ENCODE results near the gene TOMM20.

Gene TOMM20

DNA sequence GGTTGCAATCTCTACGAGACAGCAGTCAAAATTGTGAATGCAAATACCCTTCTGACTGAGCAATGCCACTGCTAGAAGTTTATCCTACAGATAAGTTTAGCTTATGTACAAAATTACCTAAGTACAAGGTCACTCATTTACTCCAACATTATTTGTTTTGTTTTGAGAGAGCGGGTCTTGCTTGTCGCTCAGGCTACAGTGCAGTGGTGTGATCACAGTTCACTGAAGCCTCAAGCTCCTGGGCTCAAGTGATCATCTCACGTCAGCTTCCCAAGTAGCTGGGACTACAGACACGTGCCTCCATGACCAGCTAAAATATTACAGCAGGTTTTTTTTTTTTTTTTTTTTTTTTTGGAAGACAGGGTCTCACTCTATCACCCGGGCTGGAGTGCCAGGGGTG, 17.0 kb upstream of the TOMM20 start:
- H2AFZ ChIP-seq (ENCODE audit: low read depth, low read length): no peak overlapping the region
- H3K27me3 ChIP-seq (ENCODE audit: low read depth, low read length): no peaks in the 10 kb centered on the region
- no peak overlapping the region for H3K4me2 ChIP-seq (ENCODE audit: low read length)
- H3K9me3 ChIP-seq (ENCODE audit: insufficient read depth, low read length): no peaks in the 10 kb centered on the region
- H3K4me3 ChIP-seq (ENCODE audit: low read length): no peak overlapping the region
- H4K20me1 ChIP-seq (ENCODE audit: insufficient read depth, low read length): 0 out of 2 replicates have a peak, but pooled peaks cover 3% of the 10 kb centered on the region
- peaks cover 57% of the 10 kb centered on the region for H3K36me3 ChIP-seq (replicated peaks; ENCODE audit: low read depth, low read length)
- H3K79me2 ChIP-seq (ENCODE audit: low read length): no peaks in the 10 kb centered on the region
- H3K9ac ChIP-seq (ENCODE audit: low read length): no peak overlapping the region
- H3K4me1 ChIP-seq (ENCODE audit: low read length): no peaks in the 10 kb centered on the region; the same call in 1 of the 2 replicates
- TF ChIP-seq EZH2phosphoT487 (IDR thresholded peaks at IDR 0.05; ENCODE audit: low read depth): no peak
- TF ChIP-seq CTCF (IDR thresholded peaks at IDR 0.05; ENCODE audit: low read depth, low read length): no peak
- no peak overlapping the region for H3K27ac ChIP-seq (ENCODE audit: low read length)

DNA sequence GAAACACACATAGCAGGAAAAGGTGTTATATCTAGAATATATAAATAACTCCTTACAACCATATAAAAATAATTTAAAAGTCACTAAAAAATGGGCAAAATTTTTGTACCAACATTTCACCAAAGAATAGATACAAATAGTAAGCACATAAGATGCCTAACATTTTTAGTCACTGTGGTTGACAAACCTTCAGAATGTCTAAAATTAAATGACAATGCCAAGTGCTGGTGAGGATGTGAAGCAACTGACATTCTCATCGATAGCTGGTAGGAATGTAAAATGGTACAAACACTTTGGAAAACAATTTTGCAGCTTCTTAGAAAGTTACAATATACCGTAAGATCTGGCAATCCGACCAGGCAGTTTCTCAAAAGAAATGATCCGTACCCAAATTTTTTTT, 14.4 kb upstream of the TOMM20 start:
- H3K79me2 ChIP-seq (ENCODE audit: low read length): 0 out of 2 replicates have a peak, but pooled peaks cover 3% of the 10 kb centered on the region
- H3K36me3 ChIP-seq (replicated peaks; ENCODE audit: low read depth, low read length): peaks cover 60% of the 10 kb centered on the region

DNA sequence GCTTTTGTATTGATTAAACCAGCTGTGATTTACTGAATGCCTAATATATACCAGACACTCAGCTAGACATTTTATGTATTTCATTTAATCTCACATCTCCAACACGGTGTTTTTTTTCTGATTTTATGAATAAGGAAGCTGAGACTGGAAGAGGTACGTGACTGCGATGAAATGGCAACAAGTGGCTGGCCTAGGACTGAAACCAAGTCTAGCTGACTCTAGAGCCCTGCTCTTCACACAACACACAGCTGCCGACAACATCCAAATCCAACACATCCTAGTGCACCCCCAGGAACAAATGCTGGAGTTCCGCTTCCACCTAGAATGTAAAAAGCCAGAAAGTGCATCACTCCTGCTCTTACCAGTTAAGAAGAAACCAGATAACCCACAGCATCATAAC, 10.7 kb upstream of the TOMM20 start:
- peaks cover 62% of the 10 kb centered on the region for H3K36me3 ChIP-seq (replicated peaks; ENCODE audit: low read depth, low read length)
- no peak overlapping the region for H3K9ac ChIP-seq (ENCODE audit: low read length)
- no peaks in the 10 kb centered on the region for H3K27me3 ChIP-seq (ENCODE audit: low read depth, low read length)
- H3K79me2 ChIP-seq (ENCODE audit: low read length): 0 out of 2 replicates have a peak, but pooled peaks cover 3% of the 10 kb centered on the region
- H3K4me1 ChIP-seq (ENCODE audit: low read length): no peaks in the 10 kb centered on the region
- H3K9me3 ChIP-seq (ENCODE audit: insufficient read depth, low read length): no peaks in the 10 kb centered on the region
- no peak overlapping the region for H3K4me3 ChIP-seq (ENCODE audit: low read length)
- no peak overlapping the region for H3K4me2 ChIP-seq (ENCODE audit: low read length)
- H2AFZ ChIP-seq (ENCODE audit: low read depth, low read length): no peak overlapping the region
- no peak overlapping the region for H3K27ac ChIP-seq (ENCODE audit: low read length)
- peaks cover 3% of the 10 kb centered on the region for H4K20me1 ChIP-seq (ENCODE audit: insufficient read depth, low read length)
- TF ChIP-seq CTCF (IDR thresholded peaks at IDR 0.05; ENCODE audit: low read depth, low read length): no peak
- no peak for TF ChIP-seq EZH2phosphoT487 (IDR thresholded peaks at IDR 0.05; ENCODE audit: low read depth)

More for the DNA sequence above, 14.4 kb upstream of the TOMM20 start:
- no peak overlapping the region for H3K4me3 ChIP-seq (ENCODE audit: low read length)
- TF ChIP-seq EZH2phosphoT487 (IDR thresholded peaks at IDR 0.05; ENCODE audit: low read depth) (no peak), CTCF (IDR thresholded peaks at IDR 0.05; ENCODE audit: low read depth, low read length) (no peak)
- H3K27me3 ChIP-seq (ENCODE audit: low read depth, low read length): no peaks in the 10 kb centered on the region
- H3K9me3 ChIP-seq (ENCODE audit: insufficient read depth, low read length): no peaks in the 10 kb centered on the region
- peaks cover 3% of the 10 kb centered on the region; the same call in 1 of the 2 replicates for H4K20me1 ChIP-seq (ENCODE audit: insufficient read depth, low read length)
- no peak overlapping the region for H3K27ac ChIP-seq (ENCODE audit: low read length)
- no peak overlapping the region for H2AFZ ChIP-seq (ENCODE audit: low read depth, low read length)
- H3K9ac ChIP-seq (ENCODE audit: low read length): no peak overlapping the region
- no peak overlapping the region for H3K4me2 ChIP-seq (ENCODE audit: low read length)
- no peaks in the 10 kb centered on the region; the same call in 1 of the 2 replicates for H3K4me1 ChIP-seq (ENCODE audit: low read length)

DNA sequence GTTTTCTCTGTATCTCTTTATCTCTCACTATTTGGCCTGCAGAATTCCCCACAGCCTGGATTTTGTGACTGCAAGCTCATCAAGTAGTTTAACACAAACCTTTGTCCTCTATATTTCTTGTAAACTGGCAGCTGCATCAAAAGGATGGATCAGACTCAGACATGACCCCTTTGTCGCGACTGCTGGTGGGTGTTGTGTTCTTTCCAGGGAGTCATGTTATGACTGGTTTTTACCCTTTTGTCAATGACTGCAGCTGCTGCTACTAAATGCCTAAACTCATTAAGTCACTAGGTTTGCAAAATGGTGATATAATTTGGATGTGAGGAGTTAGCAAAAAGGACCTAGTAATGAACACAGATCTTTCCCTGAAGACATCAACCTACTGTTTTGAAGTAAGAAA, 10.2 kb upstream of the TOMM20 start:
- H4K20me1 ChIP-seq (ENCODE audit: insufficient read depth, low read length): peaks cover 3% of the 10 kb centered on the region
- no peaks in the 10 kb centered on the region for H3K9me3 ChIP-seq (ENCODE audit: insufficient read depth, low read length)
- TF ChIP-seq CTCF (IDR thresholded peaks at IDR 0.05; ENCODE audit: low read depth, low read length) (no peak), EZH2phosphoT487 (IDR thresholded peaks at IDR 0.05; ENCODE audit: low read depth) (no peak)
- no peak overlapping the region for H3K9ac ChIP-seq (ENCODE audit: low read length)
- no peaks in the 10 kb centered on the region for H3K4me1 ChIP-seq (ENCODE audit: low read length)
- H3K36me3 ChIP-seq (replicated peaks; ENCODE audit: low read depth, low read length): peaks cover 61% of the 10 kb centered on the region
- no peak overlapping the region for H3K4me2 ChIP-seq (ENCODE audit: low read length)
- H3K27me3 ChIP-seq (ENCODE audit: low read depth, low read length): no peaks in the 10 kb centered on the region
- H2AFZ ChIP-seq (ENCODE audit: low read depth, low read length): no peak overlapping the region
- H3K4me3 ChIP-seq (ENCODE audit: low read length): no peak overlapping the region
- H3K79me2 ChIP-seq (ENCODE audit: low read length): 0 out of 2 replicates have a peak, but pooled peaks cover 3% of the 10 kb centered on the region
- H3K27ac ChIP-seq (ENCODE audit: low read length): no peak overlapping the region

Measured in OCI-LY3 (cell line).